Vagina (tissue), 2 donors: ENCODE measurements around the gene MACROD2.

Experiments
- POLR2A ChIP-seq, 2 donors: fragments of 450-650 bp; IDR thresholded peaks; one replicate each; pipeline ENCODE4 v1.6.1; 2017; ENCODE audit warnings: antibody characterized with exemption in 2 of 2, mild to moderate bottlenecking in 2 of 2, moderate library complexity in 2 of 2
- POLR2AphosphoS5 ChIP-seq, 2 donors: sonication (generic); formaldehyde crosslinking; IDR thresholded peaks; one replicate each; pipeline ENCODE4 v1.9.0; 2017; ENCODE audit warnings: antibody characterized with exemption in 2 of 2, mild to moderate bottlenecking in 2 of 2, low read depth in 1 of 2; ENCODE audit not compliant: insufficient read depth in 1 of 2
- TF ChIP-seq, protein P1 (sequence below), 3 experiments: fragments of 450-650 bp in 2 of 3; fragments of 200-600 bp in 1 of 3; sonication (generic) in 1 of 3; IDR thresholded peaks; one replicate each; pipeline ENCODE4 v1.5.1; 2017 to 2019; ENCODE audit warnings: antibody characterized with exemption in 3 of 3, mild to moderate bottlenecking in 2 of 3, moderate library complexity in 2 of 3

- no peak for TF ChIP-seq POLR2A (IDR thresholded peaks at IDR 0.05)
- TF ChIP-seq, protein P1, sequence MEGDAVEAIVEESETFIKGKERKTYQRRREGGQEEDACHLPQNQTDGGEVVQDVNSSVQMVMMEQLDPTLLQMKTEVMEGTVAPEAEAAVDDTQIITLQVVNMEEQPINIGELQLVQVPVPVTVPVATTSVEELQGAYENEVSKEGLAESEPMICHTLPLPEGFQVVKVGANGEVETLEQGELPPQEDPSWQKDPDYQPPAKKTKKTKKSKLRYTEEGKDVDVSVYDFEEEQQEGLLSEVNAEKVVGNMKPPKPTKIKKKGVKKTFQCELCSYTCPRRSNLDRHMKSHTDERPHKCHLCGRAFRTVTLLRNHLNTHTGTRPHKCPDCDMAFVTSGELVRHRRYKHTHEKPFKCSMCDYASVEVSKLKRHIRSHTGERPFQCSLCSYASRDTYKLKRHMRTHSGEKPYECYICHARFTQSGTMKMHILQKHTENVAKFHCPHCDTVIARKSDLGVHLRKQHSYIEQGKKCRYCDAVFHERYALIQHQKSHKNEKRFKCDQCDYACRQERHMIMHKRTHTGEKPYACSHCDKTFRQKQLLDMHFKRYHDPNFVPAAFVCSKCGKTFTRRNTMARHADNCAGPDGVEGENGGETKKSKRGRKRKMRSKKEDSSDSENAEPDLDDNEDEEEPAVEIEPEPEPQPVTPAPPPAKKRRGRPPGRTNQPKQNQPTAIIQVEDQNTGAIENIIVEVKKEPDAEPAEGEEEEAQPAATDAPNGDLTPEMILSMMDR (IDR thresholded peaks at IDR 0.05), result no peak
- TF ChIP-seq POLR2AphosphoS5 (IDR thresholded peaks at IDR 0.05; ENCODE audit: insufficient read depth in 1 of 2, low read depth in 1 of 2), result no peak
These were observed 712.7 kb downstream of the MACROD2 start for GRCh38 chr20:14707865-14708596.
